Mesothelial cell of epicardium (in vitro differentiated cells): Measurements from ENCODE around the gene TULP1. TPM values are rescaled to one million over a fixed set of nuclear protein-coding genes. Genes with fewer than 3 reads are reported as not detected.

ENCODE experiments used
- DNase-seq, 2 experiments: peaks; one replicate each; pipeline ENCODE4 v3.0.0; 2021; ENCODE audit warnings: low spot score in 2 of 2; ENCODE audit not compliant: unreplicated experiment in 2 of 2
- H3K27ac Mint-ChIP-seq: 2 replicates; pipeline ENCODE4 v1.8.0; 2021; ENCODE audit warnings: mixed read lengths
- H3K27me3 Mint-ChIP-seq: 2 replicates; pipeline ENCODE4 v1.8.0; 2021; ENCODE audit warnings: low read depth, mixed read lengths
- H3K36me3 Mint-ChIP-seq: 2 replicates; pipeline ENCODE4 v1.8.0; 2021; ENCODE audit warnings: mixed read lengths
- H3K4me1 Mint-ChIP-seq: 2 replicates; pipeline ENCODE4 v1.8.0; 2021; ENCODE audit warnings: mixed read lengths
- H3K4me3 Mint-ChIP-seq: 2 replicates; pipeline ENCODE4 v1.8.0; 2021; ENCODE audit warnings: mild to moderate bottlenecking, moderate library complexity, mixed read lengths
- H3K9me3 Mint-ChIP-seq: 2 replicates; pipeline ENCODE4 v1.8.0; 2021; ENCODE audit warnings: mixed read lengths
- CTCF ChIP-seq: fragments of 200-600 bp; sonication (generic); IDR thresholded peaks from one replicate; pipeline ENCODE4 v1.5.0; 2021; ENCODE audit warnings: antibody characterized with exemption; ENCODE audit not compliant: unreplicated experiment
- total RNA-seq: library from RNA; stranded (reverse); gene quantifications from 3 replicates; pipeline ENCODE4 v1.2.1, GENCODE V29; 2021

Gene TULP1
- total RNA-seq, 1 donor from 2014 or later: 17.7 TPM

GRCh38 chr6:35553315-35553714 is 40.6 kb upstream of the TULP1 start:
- H3K4me1 Mint-ChIP-seq: no peaks in the 10 kb centered on the region
- peaks cover 3% of the 10 kb centered on the region for H3K36me3 Mint-ChIP-seq
- no peak overlapping the region for H3K27ac Mint-ChIP-seq
- H3K9me3 Mint-ChIP-seq: peaks cover 12% of the 10 kb centered on the region
- no peak overlapping the region for H3K4me3 Mint-ChIP-seq
- no peak for DNase-seq
- no peaks in the 10 kb centered on the region for H3K27me3 Mint-ChIP-seq
- no peak for TF ChIP-seq CTCF

DNA sequence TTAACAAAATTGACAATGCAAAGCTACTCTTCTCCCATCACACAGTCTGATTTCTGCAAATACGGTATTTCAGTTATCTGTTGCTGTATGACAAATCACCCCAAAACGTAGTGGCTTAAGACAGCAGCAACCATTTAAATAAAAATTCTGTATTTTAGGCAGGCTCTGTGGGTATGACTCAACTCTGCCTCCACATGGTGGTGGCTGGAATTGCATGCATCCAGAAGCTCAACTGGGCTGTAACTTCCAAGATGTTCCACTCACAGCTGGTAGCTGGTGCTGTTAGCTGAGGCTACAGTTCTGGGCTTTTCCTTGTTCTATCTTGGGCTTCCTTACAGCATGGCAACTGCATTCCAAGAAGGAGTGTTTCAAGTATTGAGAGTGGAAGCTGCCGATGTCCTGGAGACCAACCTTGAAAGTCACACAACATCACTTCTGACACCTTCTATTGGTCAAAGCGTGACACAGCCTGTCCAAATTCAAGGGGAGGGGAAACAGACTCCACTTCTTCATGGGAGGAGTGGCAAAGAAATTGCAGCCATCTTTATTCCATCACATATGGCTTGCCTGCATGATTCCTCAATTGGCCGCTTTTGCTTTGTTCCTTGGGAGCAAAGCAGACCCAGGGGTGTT is 39.7 kb upstream of the TULP1 start:
- TF ChIP-seq CTCF: peak; percentile 75
- Mint-ChIP-seq H3K27me3 (no peaks in the 10 kb centered on the region), H3K9me3 (peaks cover 12% of the 10 kb centered on the region), H3K4me3 (no peak overlapping the region), H3K27ac (no peak overlapping the region), H3K36me3 (peaks cover 3% of the 10 kb centered on the region), H3K4me1 (peaks cover 7% of the 10 kb centered on the region)
- no peak for DNase-seq

DNA sequence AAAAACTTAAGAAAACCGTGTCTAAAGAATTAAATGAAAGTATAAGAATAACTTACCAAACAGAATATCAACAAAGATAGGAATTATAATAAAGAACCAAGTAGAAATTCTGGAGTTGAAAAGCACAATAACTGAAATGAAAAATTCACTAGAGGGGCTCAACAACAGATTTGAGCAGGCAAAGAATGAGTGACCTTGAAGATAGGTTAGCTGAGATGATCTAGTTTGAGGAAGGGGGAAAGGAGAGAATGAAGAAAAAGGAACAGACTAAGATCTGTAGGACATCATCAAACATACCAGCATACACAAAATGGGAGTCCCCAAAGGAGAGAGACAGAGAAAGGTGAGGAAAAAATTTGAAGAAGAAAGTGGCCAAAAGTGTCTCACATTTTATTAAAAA is 37.7 kb upstream of the TULP1 start:
- DNase-seq: no peak
- H3K4me1 Mint-ChIP-seq: peaks cover 10% of the 10 kb centered on the region
- H3K36me3 Mint-ChIP-seq: peaks cover 3% of the 10 kb centered on the region
- no peaks in the 10 kb centered on the region for H3K27me3 Mint-ChIP-seq
- no peak overlapping the region for H3K27ac Mint-ChIP-seq
- no peak for TF ChIP-seq CTCF
- no peak overlapping the region for H3K4me3 Mint-ChIP-seq
- H3K9me3 Mint-ChIP-seq: peaks cover 12% of the 10 kb centered on the region

- H3K27me3 Mint-ChIP-seq: no peaks in the 10 kb centered on the region
Observed at GRCh38 chr6:35547676-35548075, 35.0 kb upstream of the TULP1 start.

DNA sequence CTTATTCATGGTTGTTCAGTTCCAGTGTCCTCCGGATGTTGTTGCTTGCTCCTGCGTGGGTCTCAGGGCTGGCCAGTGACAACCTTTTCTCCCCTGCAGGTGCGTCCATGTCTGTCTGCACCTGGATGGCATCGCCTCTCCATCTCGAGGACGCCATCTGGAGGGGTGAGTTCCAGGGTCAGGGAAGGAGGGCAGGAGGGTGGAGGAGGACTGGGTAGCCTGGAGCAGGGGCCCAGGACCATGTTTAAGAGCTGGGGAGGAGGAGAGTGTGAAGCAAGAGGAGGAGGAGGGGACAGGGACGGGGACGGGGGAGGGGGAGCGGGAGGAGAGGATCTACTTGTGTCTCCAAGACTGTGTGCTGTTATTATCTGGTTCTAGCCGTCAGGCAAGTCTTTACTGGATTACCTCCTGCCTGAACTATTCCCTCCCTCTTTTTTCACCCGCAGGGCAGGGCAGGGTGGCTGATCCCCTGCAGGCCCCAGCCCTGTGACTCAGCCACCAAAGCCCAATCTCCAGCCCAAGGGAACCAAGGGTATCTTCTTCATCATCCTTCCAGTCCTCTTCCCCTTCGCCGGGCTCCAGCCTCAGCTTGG is 32.2 kb upstream of the TULP1 start:
- H3K27ac Mint-ChIP-seq: peak overlapping the region; percentile 66
- H3K9me3 Mint-ChIP-seq: peaks cover 11% of the 10 kb centered on the region
- DNase-seq: no peak
- TF ChIP-seq CTCF: no peak
- H3K4me1 Mint-ChIP-seq: peaks cover 28% of the 10 kb centered on the region
- H3K4me3 Mint-ChIP-seq: no peak overlapping the region
- no peaks in the 10 kb centered on the region for H3K27me3 Mint-ChIP-seq
- H3K36me3 Mint-ChIP-seq: peaks cover 2% of the 10 kb centered on the region

More at GRCh38 chr6:35547676-35548075, 35.0 kb upstream of the TULP1 start:
- Mint-ChIP-seq H3K4me3 (no peak overlapping the region), H3K9me3 (peaks cover 12% of the 10 kb centered on the region), H3K4me1 (peaks cover 28% of the 10 kb centered on the region), H3K36me3 (peaks cover 3% of the 10 kb centered on the region), H3K27ac (peak overlapping the region; percentile 22)
- TF ChIP-seq CTCF: no peak
- no peak for DNase-seq
